RWPE1 (cell line): ENCODE results near the gene COL4A1.

Source experiments
- CTCF ChIA-PET: fragments of 350-600 bp; sonication (Branson Sonifier 250); formaldehyde crosslinking; extraction: SDS; loops from one replicate; lab custom pipeline; 2021; lab: Yijun Ruan, JAX
- POLR2A ChIA-PET: fragments of 400-600 bp; formaldehyde crosslinking; extraction: SDS; loops from one replicate; lab custom pipeline; 2020; ENCODE audit warnings: antibody characterized with exemption; ENCODE audit not compliant: low non-redundant PET; lab: Yijun Ruan, JAX
- DNase-seq: peaks from one replicate; pipeline ENCODE4 v3.0.0; 2012; ENCODE audit warnings: low spot score
- H3K27ac ChIP-seq: fragments of 450-650 bp; 2 replicates; pipeline ENCODE4 v1.5.1; 2017
- CTCF ChIP-seq: fragments of 450-650 bp; conservative IDR thresholded peaks from 2 replicates; pipeline ENCODE4 v1.5.1; 2017; ENCODE audit warnings: low read depth, mild to moderate bottlenecking

The COL4A1 gene

GRCh38 chr13:110155072-110155471 lies 151.9 kb downstream of the COL4A1 start:
- no peak for TF ChIP-seq CTCF
- no peak overlapping the region for H3K27ac ChIP-seq
- CTCF ChIA-PET, result interaction anchor here (0.6 kb wide), 1 partner anchor 11 kb away, joined by 5 read pairs; no protein-coding TSS in a partner anchor
- DNase-seq, result no peak
- POLR2A ChIA-PET, result no interaction called here

GRCh38 chr13:110154410-110154933 lies 152.5 kb downstream of the COL4A1 start:
- no peak for TF ChIP-seq CTCF
- POLR2A ChIA-PET, result interaction anchor here (0.5 kb wide), 1 partner anchor 50 kb away, joined by 3 read pairs; no protein-coding TSS in a partner anchor
- DNase-seq, result no peak
- no peak overlapping the region for H3K27ac ChIP-seq
- CTCF ChIA-PET, result interaction anchor here (0.6 kb wide), 1 partner anchor 10 kb away, joined by 5 read pairs; no protein-coding TSS in a partner anchor

- no peak for TF ChIP-seq CTCF
- DNase-seq, result no peak
- ChIA-PET POLR2A (no interaction called here), CTCF (interaction anchor here (0.7 kb wide), 1 partner anchor 292 kb away, joined by 4 read pairs; no protein-coding TSS in a partner anchor)
- no peak overlapping the region for H3K27ac ChIP-seq
These were observed 154.6 kb downstream of the COL4A1 start for GRCh38 chr13:110152351-110152750.

DNA sequence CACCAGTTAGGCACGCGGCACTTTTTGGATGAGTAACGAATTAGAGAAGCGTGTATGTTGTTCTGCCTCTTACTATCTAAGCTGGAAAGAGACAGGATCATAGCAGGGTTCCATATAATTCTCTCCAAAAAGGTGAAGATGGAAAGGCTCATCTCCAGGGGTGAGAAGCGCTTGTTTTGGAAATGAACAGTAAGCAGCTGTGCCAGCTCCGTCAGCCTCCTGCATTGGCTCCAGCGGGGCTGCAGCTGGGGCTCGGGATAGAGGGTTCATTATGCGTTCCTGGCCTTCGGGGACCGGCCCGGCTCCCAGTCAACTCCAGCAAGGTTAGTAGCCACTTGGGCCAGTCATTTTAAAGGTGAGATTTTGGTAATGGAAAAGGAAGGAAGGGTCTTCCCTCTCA lies 155.5 kb downstream of the COL4A1 start:
- H3K27ac ChIP-seq, result no peak overlapping the region
- ChIA-PET POLR2A (no interaction called here), CTCF (no interaction called here)
- no peak for DNase-seq
- TF ChIP-seq CTCF, result no peak

GRCh38 chr13:110150384-110151101 lies 156.4 kb downstream of the COL4A1 start:
- H3K27ac ChIP-seq, result peak overlapping the region; percentile 26; the same call in 1 of the 2 replicates
- no peak for DNase-seq
- CTCF ChIA-PET, result interaction anchor here (0.6 kb wide), 2 partner anchors 34 to 399 kb away, joined by 3 to 4 read pairs; no protein-coding TSS in a partner anchor
- POLR2A ChIA-PET, result no interaction called here
- no peak for TF ChIP-seq CTCF

DNA sequence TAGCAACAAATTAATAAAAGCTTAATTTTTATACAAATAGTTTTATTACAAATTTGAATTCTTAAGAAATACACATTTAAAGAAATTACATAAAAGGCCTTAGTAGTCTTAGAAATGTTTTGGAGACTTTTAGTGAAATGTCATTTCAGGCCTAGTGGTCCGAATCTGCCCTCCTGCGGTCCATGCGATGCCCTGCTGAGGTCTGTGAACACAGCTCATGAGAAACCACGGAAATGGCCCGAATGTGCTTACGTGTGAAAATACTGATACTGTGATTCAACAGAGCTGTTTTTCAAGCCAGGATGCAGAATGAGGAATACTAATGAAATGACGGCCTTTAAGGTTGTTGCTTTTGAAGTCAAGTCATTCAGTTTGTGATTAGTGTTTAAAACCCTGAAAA lies 157.9 kb downstream of the COL4A1 start:
- no peak for DNase-seq
- H3K27ac ChIP-seq, result no peak overlapping the region
- ChIA-PET POLR2A (no interaction called here), CTCF (no interaction called here)
- TF ChIP-seq CTCF, result no peak
